Adrenal gland (tissue), 5 donors: ENCODE measurements around the gene MCM3AP.

Experiments used
- POLR2A ChIP-seq, 2 donors: fragments of 450-650 bp; IDR thresholded peaks; one replicate each; pipeline ENCODE4 v1.6.1; 2017; ENCODE audit warnings: antibody characterized with exemption in 2 of 2, mild to moderate bottlenecking in 2 of 2, moderate library complexity in 1 of 2
- TF ChIP-seq, protein P1 (sequence below), 6 experiments: fragments of 450-650 bp in 4 of 6; fragments of 200-600 bp in 2 of 6; sonication (generic) in 1 of 6; IDR thresholded peaks; 1 replicate in 5 of 6; 2 replicates in 1 of 6; pipeline versions ENCODE4 v1.5.1 to v1.8.0; 2016 to 2021; ENCODE audit warnings: antibody characterized with exemption in 6 of 6, mild to moderate bottlenecking in 2 of 6, moderate library complexity in 1 of 6
- donor health status: DM: no; HTN: no; CAD: no.

DNA sequence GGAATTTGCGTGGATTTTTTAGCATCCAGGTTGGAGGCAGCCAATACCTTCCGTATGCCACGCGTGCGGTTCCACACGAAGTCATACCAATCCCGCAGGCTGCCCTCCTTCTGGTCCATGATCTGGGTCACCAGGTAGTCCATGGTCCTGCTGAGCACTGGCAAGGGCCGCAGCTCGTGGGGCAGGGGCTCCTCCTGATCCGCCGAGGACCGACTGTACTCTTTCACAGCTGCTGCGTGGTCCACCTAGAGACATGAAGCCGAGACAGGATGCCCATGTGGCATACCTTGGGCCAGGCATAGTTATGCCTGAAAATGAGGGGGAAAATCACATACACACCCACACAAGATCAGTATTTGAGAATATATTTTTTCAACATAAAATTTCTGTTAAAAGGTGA lies 12.1 kb downstream of the MCM3AP start:
- TF ChIP-seq, protein P1, sequence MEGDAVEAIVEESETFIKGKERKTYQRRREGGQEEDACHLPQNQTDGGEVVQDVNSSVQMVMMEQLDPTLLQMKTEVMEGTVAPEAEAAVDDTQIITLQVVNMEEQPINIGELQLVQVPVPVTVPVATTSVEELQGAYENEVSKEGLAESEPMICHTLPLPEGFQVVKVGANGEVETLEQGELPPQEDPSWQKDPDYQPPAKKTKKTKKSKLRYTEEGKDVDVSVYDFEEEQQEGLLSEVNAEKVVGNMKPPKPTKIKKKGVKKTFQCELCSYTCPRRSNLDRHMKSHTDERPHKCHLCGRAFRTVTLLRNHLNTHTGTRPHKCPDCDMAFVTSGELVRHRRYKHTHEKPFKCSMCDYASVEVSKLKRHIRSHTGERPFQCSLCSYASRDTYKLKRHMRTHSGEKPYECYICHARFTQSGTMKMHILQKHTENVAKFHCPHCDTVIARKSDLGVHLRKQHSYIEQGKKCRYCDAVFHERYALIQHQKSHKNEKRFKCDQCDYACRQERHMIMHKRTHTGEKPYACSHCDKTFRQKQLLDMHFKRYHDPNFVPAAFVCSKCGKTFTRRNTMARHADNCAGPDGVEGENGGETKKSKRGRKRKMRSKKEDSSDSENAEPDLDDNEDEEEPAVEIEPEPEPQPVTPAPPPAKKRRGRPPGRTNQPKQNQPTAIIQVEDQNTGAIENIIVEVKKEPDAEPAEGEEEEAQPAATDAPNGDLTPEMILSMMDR (IDR thresholded peaks at IDR 0.05), result no peak
- no peak for TF ChIP-seq POLR2A (IDR thresholded peaks at IDR 0.05)
